PC-9 (cell line): ENCODE measurements around the gene UBQLNL. TPM values are rescaled to one million over a fixed set of nuclear protein-coding genes. Genes with fewer than 3 reads are reported as not detected.

Source experiments
- BruUV-seq: library from RNA; stranded (reverse); fragments of 400-500 nt; replicated peaks from 2 replicates; lab custom pipeline; 2021; lab: Mats Ljungman, UMichigan
- CTCF ChIA-PET: fragments of 300-600 bp; sonication (Branson Sonifier 250); formaldehyde crosslinking; loops from one replicate; lab custom pipeline; 2022; ENCODE audit warnings: antibody characterized with exemption; lab: Charles Lee
- POLR2A ChIA-PET: fragments of 300-600 bp; sonication (Branson Sonifier 250); formaldehyde crosslinking; loops from one replicate; lab custom pipeline; 2022; ENCODE audit warnings: antibody characterized with exemption; ENCODE audit not compliant: unreplicated experiment; lab: Charles Lee
- DNase-seq, 2 experiments: peaks; one replicate each; pipeline versions ENCODE4 v3.0.0 to v3.0.0-alpha.2; 2015 to 2022; ENCODE audit warnings: mixed read lengths in 1 of 2
- H2AFZ ChIP-seq: fragments of 200-600 bp; sonication (generic); 2 replicates; pipeline ENCODE4 v1.8.1; 2017; ENCODE audit warnings: antibody characterized with exemption
- H3F3A ChIP-seq: fragments of 200-600 bp; sonication (generic); 2 replicates; pipeline ENCODE4 v1.8.1; 2017; ENCODE audit warnings: antibody characterized with exemption, mild to moderate bottlenecking, low read depth; ENCODE audit not compliant: insufficient read depth
- H3K27ac ChIP-seq: fragments of 200-600 bp; sonication (generic); 2 replicates; pipeline ENCODE4 v1.6.1; 2016; ENCODE audit warnings: mixed run types
- H3K27me3 ChIP-seq: fragments of 200-600 bp; sonication (generic); 2 replicates; pipeline ENCODE4 v1.6.1; 2016; ENCODE audit warnings: low read depth, mixed run types; ENCODE audit not compliant: insufficient read depth
- H3K36me3 ChIP-seq: fragments of 200-600 bp; sonication (generic); 2 replicates; pipeline ENCODE4 v1.6.1; 2016; ENCODE audit warnings: low read depth, mixed run types
- H3K4me1 ChIP-seq: fragments of 200-600 bp; sonication (generic); replicated peaks from 2 replicates; pipeline ENCODE4 v1.6.1; 2016; ENCODE audit warnings: mixed run types; ENCODE audit not compliant: insufficient read depth
- H3K4me2 ChIP-seq: fragments of 200-600 bp; sonication (generic); 2 replicates; pipeline ENCODE4 v1.6.1; 2017; ENCODE audit warnings: mixed run types
- H3K4me3 ChIP-seq: fragments of 200-600 bp; sonication (generic); 2 replicates; pipeline ENCODE4 v1.6.1; 2016; ENCODE audit warnings: mixed run types
- H3K79me2 ChIP-seq: fragments of 200-600 bp; sonication (generic); 2 replicates; pipeline ENCODE4 v1.6.1; 2017; ENCODE audit warnings: low read depth, mixed run types
- H3K9me2 ChIP-seq: fragments of 200-600 bp; sonication (generic); 2 replicates; pipeline ENCODE4 v1.8.1; 2017; ENCODE audit warnings: mild to moderate bottlenecking; ENCODE audit not compliant: insufficient read depth
- H3K9me3 ChIP-seq: fragments of 200-600 bp; sonication (generic); 2 replicates; pipeline ENCODE4 v1.8.1; 2016; ENCODE audit warnings: low read depth; ENCODE audit not compliant: insufficient read depth
- H4K20me1 ChIP-seq: fragments of 200-600 bp; sonication (generic); 2 replicates; pipeline ENCODE4 v1.8.1; 2017; ENCODE audit not compliant: insufficient read depth
- EZH2 ChIP-seq: fragments of 200-600 bp; sonication (generic); IDR thresholded peaks from 2 replicates; pipeline ENCODE4 v1.8.0; 2017; ENCODE audit warnings: antibody characterized with exemption, low read depth
- intact Hi-C: fragments of 100-400 bp; cut with micrococcal nuclease; formaldehyde crosslinking; loops from one replicate; pipeline ENCODE4 v1.10.0; 2022; ENCODE audit not compliant: unreplicated experiment
- total RNA-seq: library from RNA; stranded (reverse); gene quantifications from 2 replicates; pipeline ENCODE4 v1.2.3, GENCODE V29; 2021
- TF ChIP-seq, protein P1 (sequence below): fragments of 200-600 bp; sonication (generic); conservative IDR thresholded peaks from 2 replicates; pipeline ENCODE4 v1.6.1; 2017; ENCODE audit warnings: mixed run types, antibody characterized with exemption, mild to moderate bottlenecking, moderate library complexity

Gene UBQLNL
- total RNA-seq, 1 experiment from 2014 or later: 0.15 TPM

DNA sequence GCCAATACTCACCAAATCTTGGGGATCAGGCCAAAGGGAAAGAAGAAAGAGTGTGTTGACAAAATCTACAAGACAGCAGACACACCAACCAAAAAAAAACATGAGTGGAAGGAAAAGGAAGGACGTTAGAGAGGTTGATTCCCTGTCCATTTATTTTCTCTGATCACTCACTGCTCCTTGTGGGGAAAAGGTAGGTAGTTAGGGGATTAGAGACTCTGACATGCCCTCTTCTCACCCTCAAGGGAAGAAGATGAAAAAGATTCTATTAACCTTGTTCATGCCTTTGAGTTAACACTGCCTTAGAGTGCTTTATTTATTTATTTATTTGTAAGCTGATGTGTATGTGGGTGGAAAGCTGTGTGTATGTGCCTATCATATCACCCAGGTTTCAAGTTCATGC lies 31.9 kb upstream of the UBQLNL start, which contains the start of gene OR52H1:
TSS of gene OR52H1 (minus strand) at position 101 of the 400 bp plus-strand sequence. CDS start 3,035 bp downstream, outside the sequence.
- CTCF ChIA-PET: no interaction called here
- Histone ChIP-seq H3K79me2 (no peaks in the 10 kb centered on the region), H3K27me3 (no peaks in the 10 kb centered on the region), H3K4me3 (no peak within 1 kb of the TSS), H3K4me1 (peaks cover 13% of the 10 kb centered on the region; the same call in 1 of the 2 replicates), H3K4me2 (no peak within 1 kb of the TSS), H4K20me1 (no peaks in the 10 kb centered on the region), H3K9me2 (no peaks in the 10 kb centered on the region), H3F3A (no peaks in the 10 kb centered on the region), H3K27ac (no peak within 1 kb of the TSS), H2AFZ (no peak within 1 kb of the TSS), H3K9me3 (no peaks in the 10 kb centered on the region), H3K36me3 (no peaks in the 10 kb centered on the region)
- POLR2A ChIA-PET: no interaction called here
- BruUV-seq: no TSS peak
- intact Hi-C loops: no loop called here
- TF ChIP-seq, protein P1, sequence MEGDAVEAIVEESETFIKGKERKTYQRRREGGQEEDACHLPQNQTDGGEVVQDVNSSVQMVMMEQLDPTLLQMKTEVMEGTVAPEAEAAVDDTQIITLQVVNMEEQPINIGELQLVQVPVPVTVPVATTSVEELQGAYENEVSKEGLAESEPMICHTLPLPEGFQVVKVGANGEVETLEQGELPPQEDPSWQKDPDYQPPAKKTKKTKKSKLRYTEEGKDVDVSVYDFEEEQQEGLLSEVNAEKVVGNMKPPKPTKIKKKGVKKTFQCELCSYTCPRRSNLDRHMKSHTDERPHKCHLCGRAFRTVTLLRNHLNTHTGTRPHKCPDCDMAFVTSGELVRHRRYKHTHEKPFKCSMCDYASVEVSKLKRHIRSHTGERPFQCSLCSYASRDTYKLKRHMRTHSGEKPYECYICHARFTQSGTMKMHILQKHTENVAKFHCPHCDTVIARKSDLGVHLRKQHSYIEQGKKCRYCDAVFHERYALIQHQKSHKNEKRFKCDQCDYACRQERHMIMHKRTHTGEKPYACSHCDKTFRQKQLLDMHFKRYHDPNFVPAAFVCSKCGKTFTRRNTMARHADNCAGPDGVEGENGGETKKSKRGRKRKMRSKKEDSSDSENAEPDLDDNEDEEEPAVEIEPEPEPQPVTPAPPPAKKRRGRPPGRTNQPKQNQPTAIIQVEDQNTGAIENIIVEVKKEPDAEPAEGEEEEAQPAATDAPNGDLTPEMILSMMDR: no peak
- no peak for TF ChIP-seq EZH2
- DNase-seq: no peak

DNA sequence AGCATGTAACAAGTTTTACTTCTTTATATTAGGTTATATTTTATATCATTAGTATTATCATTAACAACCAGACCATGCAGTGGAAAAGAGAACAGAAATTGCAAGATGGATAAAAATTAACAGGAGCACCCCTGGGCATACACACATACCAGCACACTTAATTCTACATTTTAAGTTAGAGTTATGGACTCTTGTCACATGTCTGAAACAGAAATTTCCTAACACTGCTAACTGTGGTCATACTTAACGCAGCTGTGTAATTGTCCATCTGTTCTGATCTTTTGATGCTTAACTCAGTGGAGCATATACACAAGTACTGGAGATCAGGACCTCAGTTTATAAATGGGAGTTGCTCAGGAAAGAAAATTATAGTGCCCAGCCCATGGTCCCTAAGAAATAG lies 31.5 kb upstream of the UBQLNL start:
- no peak overlapping the region for H3K4me2 ChIP-seq
- POLR2A ChIA-PET: no interaction called here
- DNase-seq: no peak
- no peaks in the 10 kb centered on the region for H3K9me2 ChIP-seq
- no peak overlapping the region for H3K4me3 ChIP-seq
- TF ChIP-seq, protein P1: no peak
- TF ChIP-seq EZH2: no peak
- no peak overlapping the region for H2AFZ ChIP-seq
- H4K20me1 ChIP-seq: no peaks in the 10 kb centered on the region
- no peaks in the 10 kb centered on the region for H3K79me2 ChIP-seq
- H3K27me3 ChIP-seq: no peaks in the 10 kb centered on the region
- no TSS peak for BruUV-seq
- peaks cover 13% of the 10 kb centered on the region; the same call in 1 of the 2 replicates for H3K4me1 ChIP-seq
- intact Hi-C loops: no loop called here
- H3K9me3 ChIP-seq: no peaks in the 10 kb centered on the region
- no peaks in the 10 kb centered on the region for H3F3A ChIP-seq
- H3K36me3 ChIP-seq: no peaks in the 10 kb centered on the region
- CTCF ChIA-PET: no interaction called here
- H3K27ac ChIP-seq: no peak overlapping the region

DNA sequence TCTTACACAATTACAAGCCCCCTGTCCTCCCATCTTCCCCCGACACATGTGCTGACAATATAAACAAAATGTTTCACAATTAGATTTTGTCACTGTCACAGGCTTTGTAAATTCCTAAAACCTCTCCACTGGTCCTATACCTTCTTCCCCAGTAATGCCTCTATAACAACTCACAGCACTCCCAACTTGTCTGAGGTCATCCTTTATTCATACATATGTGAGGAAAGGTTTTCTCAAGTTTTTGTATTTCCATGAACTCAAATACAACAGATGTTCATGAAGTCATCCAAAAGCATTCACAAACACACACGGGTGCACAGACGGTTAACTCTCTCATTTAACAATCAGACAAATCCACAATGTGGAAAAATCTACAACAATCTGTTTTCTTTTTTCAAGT lies 30.0 kb upstream of the UBQLNL start:
- ChIA-PET POLR2A (no interaction called here), CTCF (no interaction called here)
- H3K27ac ChIP-seq: no peak overlapping the region

More for the DNA sequence above, 30.0 kb upstream of the UBQLNL start:
- H3F3A ChIP-seq: no peaks in the 10 kb centered on the region
- intact Hi-C loops: no loop called here
- no peak for DNase-seq
- H3K36me3 ChIP-seq: no peaks in the 10 kb centered on the region
- H3K27me3 ChIP-seq: no peaks in the 10 kb centered on the region
- no peak overlapping the region for H2AFZ ChIP-seq
- no peaks in the 10 kb centered on the region for H3K9me3 ChIP-seq
- TF ChIP-seq, protein P1: no peak
- no peak for TF ChIP-seq EZH2
- H3K79me2 ChIP-seq: no peaks in the 10 kb centered on the region
- no peak overlapping the region for H3K4me3 ChIP-seq
- H3K4me1 ChIP-seq: peaks cover 13% of the 10 kb centered on the region; the same call in 1 of the 2 replicates
- no peaks in the 10 kb centered on the region for H3K9me2 ChIP-seq
- no TSS peak for BruUV-seq
- no peak overlapping the region for H3K4me2 ChIP-seq
- H4K20me1 ChIP-seq: no peaks in the 10 kb centered on the region
